ENCODE measurements around the gene SLC19A1. TPM values are rescaled to one million over a fixed set of nuclear protein-coding genes. Genes with fewer than 3 reads are reported as not detected.

Gene SLC19A1
- total RNA-seq, 4 donors from 2014 or later, result 6.5 to 18.3 (median 8.1) TPM

DNA sequence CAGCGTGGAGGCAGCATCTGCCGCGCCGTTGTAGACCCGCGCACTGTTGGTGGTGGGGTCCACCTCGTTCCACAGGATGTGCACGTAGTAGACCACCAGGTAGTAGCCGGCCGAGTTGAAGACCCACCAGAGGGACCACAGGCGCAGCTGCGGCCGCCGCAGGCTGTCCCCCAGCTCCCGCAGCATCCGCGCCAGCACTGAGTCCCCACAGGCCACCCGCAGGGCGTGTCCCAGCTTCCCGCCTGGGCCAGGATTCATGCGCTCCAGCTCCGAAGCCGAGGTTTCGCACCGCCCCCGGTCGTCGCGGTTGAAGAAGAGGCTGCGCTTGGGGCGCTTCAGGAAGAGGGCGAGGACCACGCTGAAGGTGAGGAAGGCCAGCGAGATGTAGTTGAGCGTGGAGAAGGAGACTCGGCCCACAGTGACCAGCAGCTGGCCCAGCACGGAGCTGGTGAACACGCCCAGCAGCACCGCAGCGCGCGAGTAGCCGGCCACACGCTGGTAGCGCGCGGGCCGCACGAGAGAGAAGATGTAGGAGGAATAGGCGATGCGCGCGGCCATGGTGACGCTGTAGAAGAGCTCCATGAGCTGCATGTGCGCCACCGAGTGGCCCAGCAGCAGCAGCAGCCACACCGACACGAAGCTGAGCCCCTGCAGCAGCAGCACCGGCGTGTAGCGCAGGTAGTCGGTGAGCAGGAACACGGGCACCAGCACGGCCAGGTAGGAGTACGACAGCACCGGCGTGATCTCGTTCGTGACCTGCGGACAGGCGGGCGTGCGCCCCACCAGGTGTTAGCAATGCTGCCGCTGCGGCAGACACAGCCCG lies 10.6 kb downstream of the SLC19A1 start:
- TF ChIP-seq, protein P1, sequence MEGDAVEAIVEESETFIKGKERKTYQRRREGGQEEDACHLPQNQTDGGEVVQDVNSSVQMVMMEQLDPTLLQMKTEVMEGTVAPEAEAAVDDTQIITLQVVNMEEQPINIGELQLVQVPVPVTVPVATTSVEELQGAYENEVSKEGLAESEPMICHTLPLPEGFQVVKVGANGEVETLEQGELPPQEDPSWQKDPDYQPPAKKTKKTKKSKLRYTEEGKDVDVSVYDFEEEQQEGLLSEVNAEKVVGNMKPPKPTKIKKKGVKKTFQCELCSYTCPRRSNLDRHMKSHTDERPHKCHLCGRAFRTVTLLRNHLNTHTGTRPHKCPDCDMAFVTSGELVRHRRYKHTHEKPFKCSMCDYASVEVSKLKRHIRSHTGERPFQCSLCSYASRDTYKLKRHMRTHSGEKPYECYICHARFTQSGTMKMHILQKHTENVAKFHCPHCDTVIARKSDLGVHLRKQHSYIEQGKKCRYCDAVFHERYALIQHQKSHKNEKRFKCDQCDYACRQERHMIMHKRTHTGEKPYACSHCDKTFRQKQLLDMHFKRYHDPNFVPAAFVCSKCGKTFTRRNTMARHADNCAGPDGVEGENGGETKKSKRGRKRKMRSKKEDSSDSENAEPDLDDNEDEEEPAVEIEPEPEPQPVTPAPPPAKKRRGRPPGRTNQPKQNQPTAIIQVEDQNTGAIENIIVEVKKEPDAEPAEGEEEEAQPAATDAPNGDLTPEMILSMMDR (IDR thresholded peaks at IDR 0.05; ENCODE audit: low read depth), result no peak

DNA sequence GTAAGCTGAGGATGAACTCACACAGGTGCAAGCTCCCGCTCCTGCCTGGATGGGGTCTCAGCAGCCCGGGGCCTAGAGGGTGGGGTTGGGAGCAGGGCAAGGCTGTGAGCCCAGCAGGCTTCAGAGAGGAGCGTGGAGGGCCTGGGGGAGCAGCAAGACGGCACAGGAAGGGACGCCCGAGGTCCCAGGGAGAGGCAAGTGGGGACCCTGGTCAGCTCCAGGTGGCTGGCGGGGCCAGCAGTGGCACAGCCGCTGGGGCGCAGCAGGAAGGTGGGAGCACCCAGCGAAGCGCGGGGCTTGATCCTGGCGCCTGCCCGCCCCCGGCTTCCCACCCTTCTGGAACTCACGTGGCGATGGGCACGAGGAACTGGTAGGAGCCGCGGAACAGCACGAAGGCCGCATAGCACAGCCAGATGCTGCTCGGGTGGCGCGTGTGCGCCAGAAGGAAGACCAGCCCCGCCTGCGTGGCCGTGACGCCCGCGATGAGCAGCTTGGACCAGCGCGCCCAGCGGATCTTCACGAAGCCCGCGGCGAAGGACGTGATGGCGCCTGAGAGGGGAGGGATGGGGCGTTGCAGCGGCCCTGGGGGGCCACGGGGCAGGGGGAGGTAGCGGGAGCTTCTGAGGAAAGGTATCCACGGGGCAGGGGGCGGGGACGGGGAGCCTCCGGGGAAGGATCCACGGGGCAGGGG lies 11.7 kb downstream of the SLC19A1 start:
- TF ChIP-seq, protein P1 (IDR thresholded peaks at IDR 0.05; ENCODE audit: low read depth), result no peak

DNA sequence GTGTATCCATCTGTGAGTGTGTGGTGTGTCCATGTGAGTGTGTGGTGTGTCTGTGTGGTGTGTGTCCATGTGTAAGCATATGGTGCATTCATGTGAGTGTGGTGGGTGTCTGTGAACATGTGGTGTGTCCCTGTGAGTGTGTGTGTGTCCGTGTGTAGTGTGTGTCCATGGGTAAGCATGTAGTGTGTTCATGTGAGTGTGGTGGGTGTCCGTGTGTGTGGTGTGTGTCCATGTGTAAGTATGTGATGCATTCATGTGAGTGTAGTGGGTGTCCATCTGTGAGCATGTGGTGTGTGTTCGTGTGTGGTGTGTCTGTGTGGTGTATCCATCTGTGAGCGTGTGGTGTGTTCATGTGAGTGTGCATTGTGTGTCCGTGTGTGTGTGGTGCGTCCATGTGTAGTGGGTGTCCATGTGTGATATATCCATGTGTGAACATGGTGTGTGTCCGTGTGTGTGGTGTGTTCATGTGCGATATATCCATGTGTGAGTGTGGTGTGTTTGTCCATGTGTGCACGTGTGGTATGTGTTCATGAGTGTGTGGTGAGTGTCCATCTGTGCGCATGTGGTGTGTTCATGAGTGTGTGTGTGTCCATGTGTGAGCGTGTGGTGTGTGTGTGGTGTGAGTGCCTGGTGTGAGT lies 12.3 kb downstream of the SLC19A1 start:
- TF ChIP-seq, protein P1 (IDR thresholded peaks at IDR 0.05; ENCODE audit: low read depth), result no peak

DNA sequence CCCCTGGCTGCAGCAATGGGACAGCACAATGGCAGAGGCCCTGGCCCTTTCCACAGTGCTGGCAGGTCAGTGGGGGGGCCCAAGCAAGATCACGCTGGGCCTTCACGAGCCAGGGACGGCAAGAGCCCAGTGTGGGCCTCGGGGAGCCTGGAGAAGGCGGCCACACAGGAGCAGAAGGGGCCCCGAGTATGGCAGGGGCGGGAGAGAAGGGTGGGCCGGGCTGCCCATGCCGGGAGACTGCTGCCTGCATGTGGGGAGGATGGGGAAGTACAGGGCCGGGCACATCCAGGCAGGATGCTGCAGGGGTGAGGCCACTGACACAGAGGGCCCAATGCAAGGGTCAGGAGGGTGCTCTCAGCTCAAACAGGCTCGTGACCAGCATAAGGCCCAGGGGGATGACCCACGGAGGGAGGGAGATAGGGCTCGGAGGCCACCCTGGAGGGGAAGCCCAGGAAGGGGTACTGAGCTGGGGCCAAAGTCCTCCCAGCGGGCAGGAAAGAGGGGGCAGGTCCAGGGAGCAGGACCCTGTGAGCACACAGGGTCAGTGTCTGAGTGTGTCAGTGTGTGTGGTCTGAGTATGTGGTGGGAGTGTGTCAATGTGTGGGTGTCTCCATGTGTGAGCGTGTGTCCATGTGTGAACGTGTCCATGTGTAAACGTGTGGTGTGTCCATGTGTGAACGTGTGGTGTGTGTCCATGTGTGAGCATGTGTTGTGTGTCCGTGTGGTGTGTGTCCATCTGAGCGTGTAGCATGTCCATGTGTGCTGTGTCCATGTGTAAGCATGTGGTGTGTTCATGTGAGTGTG lies 13.1 kb downstream of the SLC19A1 start:
- TF ChIP-seq, protein P1 (IDR thresholded peaks at IDR 0.05; ENCODE audit: low read depth), result no peak

DNA sequence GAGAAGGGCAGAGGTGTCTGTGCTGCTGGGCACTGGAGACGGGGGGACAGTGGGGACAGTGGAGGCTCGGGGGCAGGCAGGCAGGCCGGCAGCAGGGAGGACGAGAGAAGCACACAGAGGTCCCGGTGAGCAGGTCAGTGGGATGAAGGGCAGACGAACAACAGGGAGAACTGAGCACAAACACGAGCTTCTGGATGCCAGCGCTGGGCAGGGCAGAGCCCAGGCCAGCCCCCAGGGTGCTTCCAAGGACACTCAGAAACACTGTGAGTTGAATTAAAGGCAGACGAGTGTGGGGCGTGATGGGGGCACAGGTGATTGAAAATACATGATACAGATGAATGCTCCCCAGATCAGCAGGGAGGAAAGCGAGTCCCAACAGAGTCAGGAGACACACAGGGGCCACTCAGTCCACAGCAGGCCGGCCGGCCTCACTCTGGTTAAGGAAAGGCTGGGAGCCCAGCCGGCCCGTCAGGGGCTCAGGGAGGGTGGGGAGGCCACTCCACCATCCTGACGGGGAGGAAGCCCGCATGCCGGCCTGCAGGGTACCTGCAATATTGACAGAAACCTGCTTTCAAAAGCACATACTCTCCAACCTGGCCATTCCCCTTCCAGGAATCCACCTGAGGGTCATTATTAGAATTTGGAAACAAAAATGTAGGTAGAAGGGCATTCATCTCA lies 14.1 kb downstream of the SLC19A1 start:
- TF ChIP-seq, protein P1 (IDR thresholded peaks at IDR 0.05; ENCODE audit: low read depth), result no peak

DNA sequence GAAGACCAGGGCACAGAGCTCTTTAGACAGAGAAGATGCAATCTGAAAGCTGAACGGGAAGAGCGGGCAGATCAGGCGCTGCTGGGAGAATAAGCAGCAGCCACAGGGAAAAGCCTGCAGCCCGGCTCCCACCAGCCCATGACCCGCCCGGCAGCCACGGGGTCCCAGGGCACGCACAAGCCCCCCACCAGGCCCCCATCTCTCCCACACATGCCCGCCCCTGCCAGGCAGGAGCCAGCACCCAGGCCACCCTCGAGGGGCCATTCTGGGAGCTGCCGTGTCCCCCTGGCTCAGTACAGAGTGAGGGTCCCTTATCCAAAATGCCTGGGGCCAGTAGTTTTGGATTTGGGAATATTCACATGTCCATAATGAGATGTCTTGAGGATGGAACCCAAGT lies 16.3 kb downstream of the SLC19A1 start:
- TF ChIP-seq, protein P1 (IDR thresholded peaks at IDR 0.05; ENCODE audit: low read depth), result no peak

All from subcutaneous adipose tissue (tissue), 4 donors.